Transverse colon (tissue), 4 donors: ENCODE data around the gene ANKRD33B. TPM values are rescaled to one million over a fixed set of nuclear protein-coding genes. Genes with fewer than 3 reads are reported as not detected.

Source experiments
- DNase-seq: peaks from one replicate; pipeline ENCODE4 v3.0.0-alpha.2; 2019
- H3K27ac ChIP-seq, 4 donors: fragments of 200-600 bp; sonication (generic); 2 replicates each; pipeline ENCODE4 v1.5.1; 2016 to 2018; ENCODE audit warnings: inconsistent platforms in 4 of 4
- H3K27me3 ChIP-seq: fragments of 200-600 bp; sonication (generic); 2 replicates; pipeline ENCODE4 v1.5.1; 2017; ENCODE audit warnings: inconsistent platforms
- H3K36me3 ChIP-seq, 4 donors: fragments of 200-600 bp; sonication (generic); 2 replicates each; pipeline ENCODE4 v1.5.1; 2017 to 2019; ENCODE audit warnings: inconsistent platforms in 4 of 4
- H3K4me1 ChIP-seq, 4 donors: fragments of 200-600 bp; sonication (generic); 2 replicates each; pipeline ENCODE4 v1.5.1; 2017 to 2020; ENCODE audit warnings: inconsistent platforms in 4 of 4
- H3K4me3 ChIP-seq, 4 donors: fragments of 200-600 bp; sonication (generic); 1 replicate in 1 of 4; 2 replicates in 3 of 4; pipeline versions ENCODE4 v1.5.1 to v1.6.1; 2017 to 2019; ENCODE audit warnings: inconsistent platforms in 4 of 4
- H3K9me3 ChIP-seq, 2 donors: fragments of 200-600 bp; sonication (generic); 2 replicates each; pipeline ENCODE4 v1.5.1; 2017 to 2019; ENCODE audit warnings: inconsistent platforms in 2 of 2
- CTCF ChIP-seq, 5 experiments: fragments of 200-600 bp in 3 of 5; fragments of 450-650 bp in 2 of 5; sonication (generic) in 3 of 5; IDR thresholded peaks; 1 replicate in 2 of 5; 2 replicates in 3 of 5; pipeline ENCODE4 v1.5.1; 2016 to 2017; ENCODE audit warnings: antibody characterized with exemption in 5 of 5, inconsistent platforms in 3 of 5, mild to moderate bottlenecking in 2 of 5, moderate library complexity in 1 of 5
- EP300 ChIP-seq: sonication (generic); formaldehyde crosslinking; IDR thresholded peaks from one replicate; pipeline ENCODE4 v1.6.1; 2017; ENCODE audit warnings: antibody characterized with exemption, low read depth
- POLR2A ChIP-seq: fragments of 450-650 bp; IDR thresholded peaks from one replicate; pipeline ENCODE4 v1.6.1; 2016; ENCODE audit warnings: antibody characterized with exemption, mild to moderate bottlenecking, moderate library complexity
- POLR2AphosphoS5 ChIP-seq, 3 donors: sonication (generic); formaldehyde crosslinking; IDR thresholded peaks; one replicate each; pipeline ENCODE4 v1.6.1; 2016; ENCODE audit warnings: antibody characterized with exemption in 3 of 3
- WGBS, 2 donors: methylation state at CpG; one replicate each; pipeline ENCODE4 v1.1.5; 2018; ENCODE audit warnings: low coverage in 1 of 2; 5-methylcytosine and 5-hydroxymethylcytosine counted together
- in situ Hi-C, 4 donors: fragments of 200-750 bp; cut with MboI; loops; one replicate each; pipeline versions ENCODE4 v1.15.0 to v1.15.1; 2017; ENCODE audit warnings: low sequenced_read_pairs in 3 of 4, low pct_ligation_motif_present in 1 of 4, low pct_unique_long_range_greater_than_20kb in 1 of 4
- intact Hi-C: fragments of 100-400 bp; cut with DNase I; formaldehyde crosslinking; loops from one replicate; pipeline ENCODE4 v1.15.1; 2023; ENCODE audit warnings: low total_unique reads
- total RNA-seq, 4 donors: library from RNA; depleted of rRNA; stranded (reverse); fragments of >200 nt; gene quantifications; one replicate each; pipeline ENCODE4 v1.1.0, GENCODE V29; 2016

The ANKRD33B gene
- total RNA-seq, 4 donors from 2014 or later, result 0.20 to 3.2 (median 1.4) TPM

DNA sequence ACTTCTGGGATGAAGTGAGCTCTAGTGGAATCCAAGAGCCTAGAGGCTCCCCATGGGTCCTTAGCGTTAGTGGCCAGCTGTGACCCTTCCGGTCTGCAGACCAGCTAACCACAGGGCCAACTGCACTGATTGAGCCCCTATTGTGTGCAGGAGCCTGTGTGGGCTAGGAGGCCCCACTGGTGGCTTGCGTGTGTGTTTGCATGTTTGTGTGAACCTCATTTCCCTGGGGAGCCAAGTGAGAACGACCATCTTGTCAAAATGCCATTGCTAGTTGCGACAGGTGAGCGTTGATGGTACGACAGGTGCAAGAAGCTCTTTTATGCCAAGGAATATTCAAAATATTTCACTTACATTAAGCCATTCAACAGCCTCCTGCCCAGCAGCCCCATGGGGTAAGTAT is 44.1 kb upstream of the ANKRD33B start:
- intact Hi-C loops, result no loop called here
- WGBS, 2 donors, result 82% methylated on average over 7 of the region's 7 CpGs; no CpG with 5 or more reads in 1 of the 2 donors

DNA sequence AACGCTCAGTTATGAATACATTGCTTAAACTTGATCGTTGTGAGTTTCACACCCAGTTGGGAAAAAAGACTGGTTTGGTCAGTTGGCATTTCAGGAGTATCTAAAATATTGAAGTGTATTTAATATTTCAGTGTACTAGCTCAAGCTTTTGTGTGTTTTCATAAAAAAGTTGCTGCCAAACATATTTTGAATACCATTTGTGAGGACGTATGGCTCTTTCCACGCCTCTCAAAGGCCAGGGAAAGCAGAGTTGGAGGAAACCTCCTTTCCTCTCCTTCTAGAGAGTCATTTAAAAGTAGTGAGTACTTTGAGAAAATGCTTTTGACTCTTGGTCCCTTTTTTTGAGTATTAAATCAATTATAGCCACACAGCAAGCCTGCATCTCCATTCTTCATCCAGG is 43.2 kb upstream of the ANKRD33B start:
- in situ Hi-C loops, result no loop called here
- no peak for DNase-seq
- no peaks in the 10 kb centered on the region for H3K27me3 ChIP-seq
- no peak for TF ChIP-seq CTCF (IDR thresholded peaks at IDR 0.05)
- TF ChIP-seq POLR2A, result no peak
- TF ChIP-seq POLR2AphosphoS5 (IDR thresholded peaks at IDR 0.05), result no peak
- TF ChIP-seq EP300, result no peak
- H3K36me3 ChIP-seq, result no peaks in the 10 kb centered on the region
- intact Hi-C loops, result no loop called here
- no peak overlapping the region for H3K4me3 ChIP-seq
- WGBS, 2 donors, result 78 to 85% methylated on average over 3 to 4 of the region's 4 CpGs
- no peaks in the 10 kb centered on the region for H3K9me3 ChIP-seq
- no peaks in the 10 kb centered on the region for H3K4me1 ChIP-seq
- no peak overlapping the region for H3K27ac ChIP-seq

More for the DNA sequence above, 44.1 kb upstream of the ANKRD33B start:
- Histone ChIP-seq H3K36me3 (no peaks in the 10 kb centered on the region), H3K27ac (no peak overlapping the region), H3K4me1 (no peaks in the 10 kb centered on the region), H3K9me3 (peaks cover 0 to 3% of the 10 kb centered on the region in 2 donors), H3K4me3 (no peak overlapping the region), H3K27me3 (no peaks in the 10 kb centered on the region)
- DNase-seq, result no peak
- TF ChIP-seq POLR2AphosphoS5 (IDR thresholded peaks at IDR 0.05) (no peak), POLR2A (no peak), CTCF (IDR thresholded peaks at IDR 0.05) (no peak), EP300 (no peak)
- in situ Hi-C loops, result no loop called here

DNA sequence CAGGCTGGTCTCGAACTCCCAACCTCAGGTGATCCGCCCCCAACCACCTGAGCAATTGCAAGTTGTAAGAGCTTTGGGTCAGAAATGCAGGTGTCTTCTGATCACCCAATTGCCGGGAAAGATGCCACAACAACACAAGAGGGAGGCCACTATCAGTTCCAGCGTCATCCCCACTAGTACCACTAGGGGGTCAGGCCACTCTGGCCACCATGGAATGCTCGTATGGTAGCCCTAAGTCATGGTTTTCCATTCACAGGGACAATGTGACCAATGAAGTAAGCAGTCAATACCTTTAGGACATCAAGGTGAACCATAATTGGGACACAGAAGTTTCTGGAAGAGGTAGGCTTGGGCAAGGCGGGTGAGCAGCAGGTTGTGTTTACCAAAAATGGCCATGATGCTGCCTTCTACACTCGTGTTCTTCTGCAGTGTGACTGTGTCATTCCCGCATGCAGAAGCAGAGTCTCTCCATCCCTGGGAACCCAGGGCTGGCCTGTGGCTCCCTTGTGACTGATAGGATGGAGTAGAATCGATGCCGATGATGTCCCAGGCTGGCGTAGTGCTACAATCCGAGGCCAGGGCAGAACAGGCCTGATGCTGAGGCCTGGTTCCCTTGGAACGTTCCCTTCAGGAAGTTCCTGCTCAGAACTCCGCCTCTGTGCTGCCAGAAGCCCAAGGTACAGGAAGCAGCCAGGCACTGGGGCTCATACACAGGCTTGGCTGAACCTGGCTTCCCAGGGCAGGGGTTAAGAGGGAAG is 42.2 kb upstream of the ANKRD33B start:
- in situ Hi-C loops (no loop called here), intact Hi-C loops (no loop called here)
- no peak for DNase-seq

DNA sequence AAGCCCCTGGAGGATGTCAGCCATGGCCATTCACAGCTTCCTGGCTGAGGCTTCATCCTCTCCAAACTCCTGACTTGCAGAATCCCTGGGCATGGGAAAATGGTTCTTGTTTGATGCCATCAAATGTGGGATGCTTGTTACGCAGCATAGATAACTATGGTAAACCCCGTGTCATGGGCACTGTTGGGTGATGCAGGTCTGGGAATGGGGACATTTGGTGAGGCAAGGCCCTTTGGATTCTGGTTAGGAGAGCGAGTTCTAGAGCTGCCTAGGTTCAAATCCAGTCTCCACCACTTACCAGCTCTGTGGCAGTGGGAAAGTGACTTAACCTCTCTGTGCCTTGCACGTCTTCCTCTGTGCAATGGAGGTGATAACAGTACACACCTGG is 41.7 kb upstream of the ANKRD33B start:
- H3K27ac ChIP-seq, result no peak overlapping the region
- H3K9me3 ChIP-seq, result no peaks in the 10 kb centered on the region
- WGBS, 2 donors, result 100% methylated on average over 4 of the region's 4 CpGs; no CpG with 5 or more reads in 1 of the 2 donors
- intact Hi-C loops, result no loop called here
- in situ Hi-C loops, result no loop called here
- no peak for DNase-seq
- H3K27me3 ChIP-seq, result no peaks in the 10 kb centered on the region
- no peaks in the 10 kb centered on the region for H3K36me3 ChIP-seq
- TF ChIP-seq EP300 (no peak), POLR2AphosphoS5 (IDR thresholded peaks at IDR 0.05) (no peak), CTCF (IDR thresholded peaks at IDR 0.05) (no peak), POLR2A (no peak)
- no peaks in the 10 kb centered on the region for H3K4me1 ChIP-seq
- H3K4me3 ChIP-seq, result no peak overlapping the region

More for the DNA sequence above, 42.2 kb upstream of the ANKRD33B start:
- no peaks in the 10 kb centered on the region for H3K36me3 ChIP-seq
- no peak overlapping the region for H3K4me3 ChIP-seq
- no peaks in the 10 kb centered on the region for H3K9me3 ChIP-seq
- H3K4me1 ChIP-seq, result no peaks in the 10 kb centered on the region
- H3K27me3 ChIP-seq, result no peaks in the 10 kb centered on the region
- no peak for TF ChIP-seq CTCF (IDR thresholded peaks at IDR 0.05)
- no peak overlapping the region for H3K27ac ChIP-seq
- 88% methylated on average over 14 of the region's 14 CpGs; no CpG with 5 or more reads in 1 of the 2 donors for WGBS, 2 donors
